HEK293 (cell line): Measurements from ENCODE around the gene IRX4.

Source experiments
- CTCF ChIA-PET: fragments of 350-600 bp; formaldehyde crosslinking; extraction: SDS; loops from one replicate; lab custom pipeline; 2021; ENCODE audit warnings: antibody characterized with exemption; lab: Yijun Ruan, JAX
- POLR2A ChIA-PET: fragments of 300-600 bp; formaldehyde crosslinking; extraction: SDS; loops from one replicate; lab custom pipeline; 2020; ENCODE audit warnings: antibody characterized with exemption, inconsistent platforms; lab: Yijun Ruan, JAX
- H3K27ac ChIP-seq: fragments of 200-500 bp; sonication (Bioruptor generic); 2 replicates; pipeline ENCODE4 v1.5.1; 2014; ENCODE audit warnings: low read depth, low read length, control low read depth, inconsistent platforms; ENCODE audit errors: extremely low read depth
- H3K36me3 ChIP-seq, 2 experiments: fragments of 200-500 bp in 1 of 2; sonication (Bioruptor generic) in 1 of 2; 1 replicate in 1 of 2; 2 replicates in 1 of 2; pipeline ENCODE4 v1.5.1; 2014 to 2017; ENCODE audit warnings: inconsistent platforms in 2 of 2, low read length in 2 of 2; ENCODE audit not compliant: control insufficient read depth in 2 of 2, insufficient read depth in 1 of 2
- H3K4me1 ChIP-seq: fragments of 200-500 bp; sonication (Bioruptor generic); 2 replicates; pipeline ENCODE4 v1.5.1; 2014; ENCODE audit warnings: mild to moderate bottlenecking, low read length, inconsistent platforms; ENCODE audit not compliant: control insufficient read depth, insufficient read depth
- H3K4me3 ChIP-seq: 2 replicates; pipeline ENCODE4 v1.5.1; 2011; ENCODE audit warnings: low read depth, mild to moderate bottlenecking, control low read depth, low read length, moderate library complexity
- H3K9me3 ChIP-seq: fragments of 200-500 bp; sonication (Bioruptor generic); 2 replicates; pipeline ENCODE4 v1.5.1; 2014; ENCODE audit warnings: low read depth, low read length, inconsistent platforms; ENCODE audit not compliant: control insufficient read depth, insufficient read depth
- EGR2 ChIP-seq: fragments of 450-650 bp; formaldehyde crosslinking; IDR thresholded peaks from 2 replicates; pipeline ENCODE4 v1.5.1; 2016; ENCODE audit warnings: low read depth, missing biosample characterization, missing genetic modification characterization
- REPIN1 ChIP-seq: fragments of 450-650 bp; formaldehyde crosslinking; IDR thresholded peaks from 2 replicates; pipeline ENCODE4 v1.5.1; 2017; ENCODE audit warnings: missing biosample characterization, missing genetic modification characterization, low read depth
- TRIM28 ChIP-seq: IDR thresholded peaks from 2 replicates; pipeline ENCODE4 v1.6.1; 2011; ENCODE audit warnings: low read length, control low read depth, borderline replicate concordance
- ZBTB11 ChIP-seq: fragments of 450-650 bp; formaldehyde crosslinking; conservative IDR thresholded peaks from 2 replicates; pipeline ENCODE4 v1.5.1; 2016; ENCODE audit warnings: low read depth, missing biosample characterization, missing genetic modification characterization
- ZBTB17 ChIP-seq: fragments of 450-650 bp; formaldehyde crosslinking; IDR thresholded peaks from 2 replicates; pipeline ENCODE4 v1.5.1; 2016; ENCODE audit warnings: missing biosample characterization, missing genetic modification characterization
- ZBTB26 ChIP-seq: fragments of 450-650 bp; formaldehyde crosslinking; optimal IDR thresholded peaks from 2 replicates; pipeline ENCODE3; 2016; ENCODE audit warnings: missing biosample characterization, mild to moderate bottlenecking, missing genetic modification characterization
- ZBTB6 ChIP-seq: fragments of 450-650 bp; formaldehyde crosslinking; IDR thresholded peaks from 2 replicates; pipeline ENCODE4 v1.5.1; 2017; ENCODE audit warnings: missing biosample characterization, missing genetic modification characterization
- ZFHX2 ChIP-seq: fragments of 450-650 bp; formaldehyde crosslinking; conservative IDR thresholded peaks from 2 replicates; pipeline ENCODE4 v1.5.1; 2016; ENCODE audit warnings: missing biosample characterization, missing genetic modification characterization
- ZNF132 ChIP-seq: fragments of 450-650 bp; formaldehyde crosslinking; IDR thresholded peaks from 2 replicates; pipeline ENCODE4 v1.5.1; 2017; ENCODE audit warnings: missing biosample characterization, missing genetic modification characterization, borderline replicate concordance
- ZNF133 ChIP-seq: fragments of 450-650 bp; formaldehyde crosslinking; IDR thresholded peaks from 2 replicates; pipeline ENCODE4 v1.5.1; 2016; ENCODE audit warnings: missing biosample characterization, missing genetic modification characterization
- ZNF146 ChIP-seq: fragments of 450-650 bp; formaldehyde crosslinking; IDR thresholded peaks from 2 replicates; pipeline ENCODE4 v1.5.1; 2016; ENCODE audit warnings: missing biosample characterization, missing genetic modification characterization
- ZNF211 ChIP-seq: fragments of 450-650 bp; formaldehyde crosslinking; IDR thresholded peaks from 2 replicates; pipeline ENCODE4 v1.5.1; 2016; ENCODE audit warnings: low read depth, missing biosample characterization, missing genetic modification characterization
- ZNF239 ChIP-seq: fragments of 450-650 bp; formaldehyde crosslinking; IDR thresholded peaks from 2 replicates; pipeline ENCODE4 v1.5.1; 2016; ENCODE audit warnings: missing biosample characterization, missing genetic modification characterization
- ZNF274 ChIP-seq, 2 experiments: fragments of 200-500 bp in 1 of 2; fragments of 450-650 bp in 1 of 2; sonication (Bioruptor generic) in 1 of 2; formaldehyde crosslinking in 1 of 2; IDR thresholded peaks; 2 replicates each; pipeline versions ENCODE4 v1.5.1 to v1.6.1; 2014 to 2016; ENCODE audit warnings: borderline replicate concordance in 1 of 2, inconsistent platforms in 1 of 2, low read length in 1 of 2, missing biosample characterization in 1 of 2, missing genetic modification characterization in 1 of 2
- ZNF335 ChIP-seq: fragments of 450-650 bp; formaldehyde crosslinking; conservative IDR thresholded peaks from 2 replicates; pipeline ENCODE4 v1.5.1; 2016; ENCODE audit warnings: missing biosample characterization, missing genetic modification characterization
- ZNF362 ChIP-seq: fragments of 450-650 bp; formaldehyde crosslinking; IDR thresholded peaks from 2 replicates; pipeline ENCODE4 v1.5.1; 2016; ENCODE audit warnings: missing biosample characterization, missing genetic modification characterization
- ZNF398 ChIP-seq: fragments of 450-650 bp; formaldehyde crosslinking; IDR thresholded peaks from 2 replicates; pipeline ENCODE4 v1.5.1; 2017; ENCODE audit warnings: missing biosample characterization, missing genetic modification characterization
- ZNF433 ChIP-seq: fragments of 450-650 bp; formaldehyde crosslinking; IDR thresholded peaks from 2 replicates; pipeline ENCODE4 v1.5.1; 2016; ENCODE audit warnings: missing biosample characterization, missing genetic modification characterization, low read depth
- ZNF48 ChIP-seq: fragments of 450-650 bp; formaldehyde crosslinking; IDR thresholded peaks from 2 replicates; pipeline ENCODE4 v1.5.1; 2016; ENCODE audit warnings: missing biosample characterization, missing genetic modification characterization
- ZNF544 ChIP-seq: fragments of 450-650 bp; formaldehyde crosslinking; IDR thresholded peaks from 2 replicates; pipeline ENCODE4 v1.5.0; 2017; ENCODE audit warnings: missing biosample characterization, missing genetic modification characterization
- ZNF585B ChIP-seq: fragments of 450-650 bp; formaldehyde crosslinking; IDR thresholded peaks from 2 replicates; pipeline ENCODE4 v1.5.1; 2016; ENCODE audit warnings: missing biosample characterization, missing genetic modification characterization
- ZNF600 ChIP-seq: fragments of 450-650 bp; formaldehyde crosslinking; IDR thresholded peaks from 2 replicates; pipeline ENCODE4 v1.5.1; 2016; ENCODE audit warnings: missing biosample characterization, missing genetic modification characterization
- ZNF658 ChIP-seq: fragments of 450-650 bp; formaldehyde crosslinking; IDR thresholded peaks from 2 replicates; pipeline ENCODE4; 2016; ENCODE audit warnings: missing biosample characterization, missing genetic modification characterization
- ZSCAN30 ChIP-seq: fragments of 450-650 bp; IDR thresholded peaks from 2 replicates; pipeline ENCODE4 v1.5.1; 2018; ENCODE audit warnings: missing biosample characterization, mild to moderate bottlenecking, missing genetic modification characterization, moderate library complexity

The IRX4 gene

GRCh38 chr5:1831677-1832313, 50.9 kb downstream of the IRX4 start (continued):
- no peak for TF ChIP-seq ZBTB26 (tag by site-specific recombination)
- no peak for TF ChIP-seq ZNF48
- TF ChIP-seq ZNF544, result no peak
- TF ChIP-seq, all 188 proteins: peak for 3

- Histone ChIP-seq H3K9me3 (no peaks in the 10 kb centered on the region), H3K4me1 (no peaks in the 10 kb centered on the region), H3K4me3 (no peak overlapping the region)
- TF ChIP-seq ZNF146, result no peak
- no peak for TF ChIP-seq ZNF132 (tag by site-specific recombination)
- no peak for TF ChIP-seq ZNF433
- no peak for TF ChIP-seq ZNF585B (tag by site-specific recombination)
- TF ChIP-seq, all 188 proteins: peak for 0
- H3K27ac ChIP-seq, result no peak overlapping the region
- ChIA-PET CTCF (no interaction called here), POLR2A (no interaction called here)
- H3K36me3 ChIP-seq, result peaks cover 7 to 13% of the 10 kb centered on the region in 2 experiments
Observed at GRCh38 chr5:1831257-1831656, 51.5 kb downstream of the IRX4 start.

GRCh38 chr5:1830571-1831228, 52.0 kb downstream of the IRX4 start:
- CTCF ChIA-PET, result no interaction called here
- no peaks in the 10 kb centered on the region for H3K9me3 ChIP-seq
- H3K27ac ChIP-seq, result no peak overlapping the region
- POLR2A ChIA-PET, result no interaction called here
- no peaks in the 10 kb centered on the region for H3K4me1 ChIP-seq
- peaks cover 7 to 18% of the 10 kb centered on the region in 2 experiments for H3K36me3 ChIP-seq
- H3K4me3 ChIP-seq, result no peak overlapping the region
- no peak for TF ChIP-seq ZNF274 (IDR thresholded peaks at IDR 0.05; ENCODE audit: low read length)
- no peak for TF ChIP-seq ZNF274 (tag by site-specific recombination; IDR thresholded peaks at IDR 0.05; ENCODE audit: borderline replicate concordance)
- no peak for TF ChIP-seq ZNF211 (tag by site-specific recombination)
- no peak for TF ChIP-seq ZBTB6 (tag by site-specific recombination)
- TF ChIP-seq ZNF146, result no peak
- TF ChIP-seq ZNF133 (tag by site-specific recombination), result no peak
- TF ChIP-seq ZNF335 (tag by site-specific recombination), result no peak
- no peak for TF ChIP-seq ZNF362 (tag by site-specific recombination)
- TF ChIP-seq ZBTB11, result no peak
- no peak for TF ChIP-seq ZNF239 (tag by site-specific recombination)
- TF ChIP-seq ZNF658 (tag by site-specific recombination), result no peak
- TF ChIP-seq TRIM28, result no peak
- TF ChIP-seq ZBTB17 (tag by site-specific recombination), result no peak
- TF ChIP-seq ZNF398 (tag by site-specific recombination), result peak; percentile 35; the same call in 1 of the 2 replicates
- peak; percentile 74 for TF ChIP-seq ZFHX2
- TF ChIP-seq REPIN1 (tag by site-specific recombination), result no peak
- TF ChIP-seq EGR2 (tag by site-specific recombination), result peak; percentile 92
- no peak for TF ChIP-seq ZSCAN30 (tag by site-specific recombination)
- TF ChIP-seq ZNF600 (tag by site-specific recombination), result no peak
